CD4-positive, alpha-beta T cell (primary cell): ENCODE measurements around the gene RAD51B. TPM values are rescaled to one million over a fixed set of nuclear protein-coding genes. Genes with fewer than 3 reads are reported as not detected.

Experiments
- ATAC-seq: fragments of 200-7000 bp; cut with Tn5 transposase; one replicate; pipeline ENCODE4 v1.10.0; 2022; ENCODE audit warnings: mild to moderate bottlenecking; ENCODE audit not compliant: poor library complexity
- CTCF ChIA-PET: fragments of 350-600 bp; sonication (Branson Sonifier 250); formaldehyde crosslinking; loops from one replicate; lab custom pipeline; 2021; ENCODE audit warnings: antibody characterized with exemption, inconsistent platforms; lab: Charles Lee
- POLR2A ChIA-PET: fragments of 350-600 bp; sonication (Branson Sonifier 250); formaldehyde crosslinking; loops from one replicate; lab custom pipeline; 2021; ENCODE audit warnings: antibody characterized with exemption, inconsistent platforms; lab: Charles Lee
- DNase-seq, 14 experiments: peaks; one replicate each; pipeline ENCODE4 v3.0.0-alpha.2; 2013 to 2020; ENCODE audit warnings: mixed read lengths in 2 of 14
- H3K27ac ChIP-seq, 2 donors: one replicate each; pipeline versions ENCODE4 v1.5.1 to v1.7.0; 2013; ENCODE audit warnings: low read length in 2 of 2, low read depth in 1 of 2, mild to moderate bottlenecking in 1 of 2
- H3K27me3 ChIP-seq, 2 experiments: 1 replicate in 1 of 2; 2 replicates in 1 of 2; pipeline versions ENCODE4 v1.6.1 to v1.7.0; 2013; ENCODE audit warnings: low read length in 2 of 2, control low read depth in 1 of 2, mild to moderate bottlenecking in 1 of 2, moderate library complexity in 1 of 2; ENCODE audit not compliant: insufficient read depth in 2 of 2, control insufficient read depth in 1 of 2
- H3K36me3 ChIP-seq: one replicate; pipeline ENCODE4 v1.6.1; 2013; ENCODE audit warnings: low read length, control low read depth; ENCODE audit not compliant: insufficient read depth
- H3K4me1 ChIP-seq: one replicate; pipeline ENCODE4 v1.6.1; 2013; ENCODE audit warnings: low read length, control low read depth; ENCODE audit not compliant: insufficient read depth
- H3K4me3 ChIP-seq: one replicate; pipeline ENCODE4 v1.5.1; 2013; ENCODE audit warnings: mild to moderate bottlenecking, low read length, moderate library complexity
- H3K9me3 ChIP-seq, 2 experiments: 1 replicate in 1 of 2; 2 replicates in 1 of 2; pipeline versions ENCODE4 v1.6.1 to v1.7.0; 2013; ENCODE audit warnings: low read length in 2 of 2, mild to moderate bottlenecking in 2 of 2, control low read depth in 1 of 2, moderate library complexity in 1 of 2; ENCODE audit not compliant: control insufficient read depth in 1 of 2, insufficient read depth in 1 of 2
- H3K27ac Mint-ChIP-seq: one replicate; pipeline ENCODE4 v1.8.0; 2020; ENCODE audit warnings: mixed read lengths
- H3K27me3 Mint-ChIP-seq: one replicate; pipeline ENCODE4 v1.8.0; 2021; ENCODE audit warnings: mixed read lengths
- H3K36me3 Mint-ChIP-seq: one replicate; pipeline ENCODE4 v1.8.0; 2021; ENCODE audit warnings: low read depth, mixed read lengths
- H3K4me1 Mint-ChIP-seq: one replicate; pipeline ENCODE4 v1.8.0; 2021; ENCODE audit warnings: low read depth, mixed read lengths
- H3K4me3 Mint-ChIP-seq: one replicate; pipeline ENCODE4 v1.8.0; 2020; ENCODE audit warnings: mild to moderate bottlenecking, mixed read lengths
- H3K9me3 Mint-ChIP-seq: one replicate; pipeline ENCODE4 v1.8.0; 2020; ENCODE audit warnings: mixed read lengths
- CTCF ChIP-seq: fragments of 200-600 bp; IDR thresholded peaks from one replicate; pipeline ENCODE4 v1.8.0; 2022; ENCODE audit warnings: antibody characterized with exemption, mild to moderate bottlenecking
- intact Hi-C, 2 experiments: fragments of 100-400 bp; cut with DNase I in 1 of 2; cut with micrococcal nuclease in 1 of 2; formaldehyde crosslinking; loops; one replicate each; pipeline versions ENCODE4 v1.15.1 to v1.9.0; 2023 to 2025; cut with DNase I, micrococcal nuclease
- total RNA-seq, 174 experiments: library from RNA in 2 of 174; stranded (reverse) in 2 of 174; gene quantifications; one replicate each; pipeline ENCODE4 v1.2.3 and lab custom pipeline; 2021 to 2026

RAD51B gene
- total RNA-seq, 2 experiments from 2014 or later: 18.4 to 20.0 TPM

GRCh38 chr14:68364792-68365192 lies 545.2 kb downstream of the RAD51B start:
- ChIA-PET POLR2A (interaction anchor here (0.8 to 1.4 kb wide), 2 partner anchors 10 to 425 kb away, joined by 3 to 4 read pairs; no protein-coding TSS in a partner anchor), CTCF (interaction anchor here (1.1 kb wide), 1 partner anchor 452 kb away, joined by 3 read pairs; no protein-coding TSS in a partner anchor)
- Mint-ChIP-seq H3K9me3 (no peaks in the 10 kb centered on the region), H3K4me1 (peaks cover 51% of the 10 kb centered on the region), H3K36me3 (no peaks in the 10 kb centered on the region), H3K27me3 (no peaks in the 10 kb centered on the region), H3K4me3 (no peak overlapping the region), H3K27ac (no peak overlapping the region)
- DNase-seq (no peak), ATAC-seq (no peak)
- TF ChIP-seq CTCF: no peak
- Histone ChIP-seq H3K9me3 (no peaks in the 10 kb centered on the region), H3K27ac (no peak overlapping the region), H3K4me3 (no peak overlapping the region), H3K36me3 (no peaks in the 10 kb centered on the region), H3K27me3 (no peaks in the 10 kb centered on the region), H3K4me1 (peaks cover 22% of the 10 kb centered on the region)
- intact Hi-C loops: loop anchor here (5.0 to 10.0 kb wide), 2 partner anchors 112 to 420 kb away; no protein-coding TSS in a partner anchor

GRCh38 chr14:68365228-68365627 lies 545.6 kb downstream of the RAD51B start:
- Histone ChIP-seq H3K9me3 (no peaks in the 10 kb centered on the region), H3K27me3 (no peaks in the 10 kb centered on the region), H3K4me3 (no peak overlapping the region), H3K27ac (no peak overlapping the region), H3K36me3 (no peaks in the 10 kb centered on the region), H3K4me1 (peaks cover 18% of the 10 kb centered on the region)
- Mint-ChIP-seq H3K4me1 (peaks cover 51% of the 10 kb centered on the region), H3K27me3 (no peaks in the 10 kb centered on the region), H3K9me3 (no peaks in the 10 kb centered on the region), H3K36me3 (no peaks in the 10 kb centered on the region), H3K27ac (no peak overlapping the region), H3K4me3 (no peak overlapping the region)
- intact Hi-C loops: loop anchor here in 1 of 2 experiments (10.0 kb wide), 1 partner anchor 420 kb away; no protein-coding TSS in a partner anchor
- no peak for ATAC-seq
- ChIA-PET CTCF (interaction anchor here (1.1 kb wide), 1 partner anchor 452 kb away, joined by 3 read pairs; no protein-coding TSS in a partner anchor), POLR2A (interaction anchor here (0.8 to 1.4 kb wide), 2 partner anchors 10 to 424 kb away, joined by 3 to 4 read pairs; no protein-coding TSS in a partner anchor)
- no peak for TF ChIP-seq CTCF
- no peak for DNase-seq

GRCh38 chr14:68366656-68367055 lies 547.1 kb downstream of the RAD51B start:
- no peak for ATAC-seq
- H3K27ac ChIP-seq: no peak overlapping the region
- Mint-ChIP-seq H3K36me3 (no peaks in the 10 kb centered on the region), H3K4me3 (no peak overlapping the region), H3K27ac (no peak overlapping the region), H3K27me3 (no peaks in the 10 kb centered on the region), H3K4me1 (peaks cover 50% of the 10 kb centered on the region), H3K9me3 (no peaks in the 10 kb centered on the region)
- no peaks in the 10 kb centered on the region for H3K36me3 ChIP-seq
- DNase-seq: no peak
- TF ChIP-seq CTCF: no peak
- no peak overlapping the region for H3K4me3 ChIP-seq
- intact Hi-C loops: loop anchor here in 1 of 2 experiments (10.0 kb wide), 1 partner anchor 418 kb away; no protein-coding TSS in a partner anchor
- H3K27me3 ChIP-seq: no peaks in the 10 kb centered on the region
- ChIA-PET CTCF (no interaction called here), POLR2A (interaction anchor here (1.2 kb wide), 1 partner anchor 421 kb away, joined by 3 read pairs; no protein-coding TSS in a partner anchor)
- peaks cover 17% of the 10 kb centered on the region for H3K4me1 ChIP-seq
- H3K9me3 ChIP-seq: no peaks in the 10 kb centered on the region
